GM21825 (cell line): Measurements from ENCODE around the gene SHISA5.
A peak's percentile ranks its signal among the peaks of the same experiment; 100 is the strongest.
"Not testable (repeated sequence)": the region's sequence is repeated elsewhere in the genome, so short reads cannot be mapped to it uniquely, and the experiment has no call there.

Experiments
- ATAC-seq: cut with Tn5 transposase; IDR thresholded peaks from one replicate; pipeline ENCODE4 v1.9.1; 2021; ENCODE audit warnings: mild to moderate bottlenecking, moderate library complexity; ENCODE audit not compliant: unreplicated experiment

Gene SHISA5

GRCh38 chr3:48521635-48522034 lies 17.7 kb upstream of the SHISA5 start:
- no peak for ATAC-seq

- ATAC-seq = no peak
Observed at GRCh38 chr3:48519277-48519643, 15.3 kb upstream of the SHISA5 start.

- no peak for ATAC-seq
Observed at GRCh38 chr3:48518638-48519276, 14.8 kb upstream of the SHISA5 start.

GRCh38 chr3:48518069-48518468 lies 14.1 kb upstream of the SHISA5 start:
- ATAC-seq = no peak

- ATAC-seq = no peak
Observed at GRCh38 chr3:48516571-48516970, 12.6 kb upstream of the SHISA5 start.

- ATAC-seq = no peak
Observed at GRCh38 chr3:48514431-48515227, 10.7 kb upstream of the SHISA5 start.

GRCh38 chr3:48511551-48511950 lies 7.6 kb upstream of the SHISA5 start:
- no peak for ATAC-seq

GRCh38 chr3:48507256-48508061 lies 3.5 kb upstream of the SHISA5 start:
- peak; percentile 53 for ATAC-seq

GRCh38 chr3:48505968-48506504 lies 2.1 kb upstream of the SHISA5 start:
- ATAC-seq = no peak

GRCh38 chr3:48505146-48505545 lies 1.2 kb upstream of the SHISA5 start:
- ATAC-seq = no peak

GRCh38 chr3:48503401-48504050 lies 448 bp downstream of the SHISA5 start:
- no peak for ATAC-seq

GRCh38 chr3:48502728-48503168 lies 1.2 kb downstream of the SHISA5 start:
- ATAC-seq = no peak

- no peak for ATAC-seq
Observed at GRCh38 chr3:48502121-48502520, 1.9 kb downstream of the SHISA5 start.

- no peak for ATAC-seq
Observed at GRCh38 chr3:48501196-48501595, 2.8 kb downstream of the SHISA5 start.

GRCh38 chr3:48500656-48501055 lies 3.3 kb downstream of the SHISA5 start:
- ATAC-seq = no peak

GRCh38 chr3:48493203-48493501 lies 10.8 kb downstream of the SHISA5 start:
- ATAC-seq = no peak

GRCh38 chr3:48492461-48493202 lies 11.3 kb downstream of the SHISA5 start:
- no peak for ATAC-seq

GRCh38 chr3:48486952-48487351 lies 17.0 kb downstream of the SHISA5 start:
- ATAC-seq = no peak

GRCh38 chr3:48482822-48483221 lies 21.2 kb downstream of the SHISA5 start:
- ATAC-seq = not testable (repeated sequence)

- not testable (repeated sequence) for ATAC-seq
Observed at GRCh38 chr3:48480891-48481290, 23.1 kb downstream of the SHISA5 start.
